PC-3 (cell line): ENCODE results near the gene CHRNE.

Experiments
- CTCF ChIP-seq: fragments of 300-600 bp; sonication (generic); conservative IDR thresholded peaks from 2 replicates; pipeline ENCODE4 v1.5.1; 2017; ENCODE audit warnings: antibody characterized with exemption, low read depth, mild to moderate bottlenecking, low read length
- EZH2 ChIP-seq: fragments of 300-600 bp; sonication (generic); IDR thresholded peaks from one replicate; pipeline ENCODE4 v1.6.1; 2017; ENCODE audit warnings: antibody characterized with exemption, mild to moderate bottlenecking, low read length; ENCODE audit not compliant: unreplicated experiment
- EZH2phosphoT487 ChIP-seq: fragments of 300-600 bp; sonication (generic); IDR thresholded peaks from 2 replicates; pipeline ENCODE4 v1.6.1; 2018; ENCODE audit warnings: mild to moderate bottlenecking, antibody characterized with exemption, low read length, borderline replicate concordance

GRCh38 chr17:4928881-4929280, 26.0 kb upstream of the CHRNE start:
- TF ChIP-seq CTCF (no peak), EZH2 (no peak), EZH2phosphoT487 (no peak)
